GM12878 (cell line): ENCODE data around the gene CLK1. TPM values are rescaled to one million over a fixed set of nuclear protein-coding genes. Genes with fewer than 3 reads are reported as not detected.

Experiments used
- BCL11A ChIP-seq: IDR thresholded peaks from 2 replicates; pipeline ENCODE4 v1.6.1; 2011; ENCODE audit warnings: low read depth, low read length
- BHLHE40 ChIP-seq, 2 experiments: fragments of 450-650 bp in 1 of 2; IDR thresholded peaks; 2 replicates each; pipeline ENCODE4 v1.6.1; 2011 to 2017; ENCODE audit warnings: low read depth in 2 of 2, borderline replicate concordance in 1 of 2, improper control_type of control experiment in 1 of 2, low read length in 1 of 2, mild to moderate bottlenecking in 1 of 2
- CHD4 ChIP-seq: fragments of 200-600 bp; sonication (generic); IDR thresholded peaks from 2 replicates; pipeline ENCODE4 v1.6.1; 2016; ENCODE audit warnings: mild to moderate bottlenecking
- EP300 ChIP-seq, 2 experiments: fragments of 150-350 bp in 1 of 2; IDR thresholded peaks; 2 replicates each; pipeline ENCODE4 v1.6.1; 2011 to 2012; ENCODE audit warnings: low read depth in 2 of 2, low read length in 2 of 2, borderline replicate concordance in 1 of 2, improper control_type of control experiment in 1 of 2, inconsistent platforms in 1 of 2; ENCODE audit not compliant: control insufficient read depth in 1 of 2
- ETV6 ChIP-seq, 2 experiments: fragments of 450-650 bp in 1 of 2; IDR thresholded peaks in 1 of 2; conservative IDR thresholded peaks in 1 of 2; 2 replicates each; pipeline ENCODE4 v1.6.1; 2014; ENCODE audit warnings: antibody characterized with exemption in 1 of 2, borderline replicate concordance in 1 of 2, low read depth in 1 of 2, mild to moderate bottlenecking in 1 of 2, moderate library complexity in 1 of 2
- IRF5 ChIP-seq: fragments of 450-650 bp; IDR thresholded peaks from 2 replicates; pipeline ENCODE4 v1.6.1; 2017; ENCODE audit warnings: borderline replicate concordance
- MTA2 ChIP-seq: fragments of 450-650 bp; IDR thresholded peaks from 2 replicates; pipeline ENCODE4 v1.6.1; 2016; ENCODE audit warnings: low read depth, mild to moderate bottlenecking, moderate library complexity
- MYB ChIP-seq: fragments of 150-350 bp; IDR thresholded peaks from 2 replicates; pipeline ENCODE4 v1.6.1; 2014; ENCODE audit warnings: mild to moderate bottlenecking, low read depth, low read length, borderline replicate concordance
- NFYA ChIP-seq: IDR thresholded peaks from 2 replicates; pipeline ENCODE4 v1.6.1; 2011; ENCODE audit warnings: low read depth, mild to moderate bottlenecking, low read length, improper control_type of control experiment, borderline replicate concordance
- NRF1 ChIP-seq: conservative IDR thresholded peaks from 2 replicates; pipeline ENCODE4 v1.6.1; 2011; ENCODE audit warnings: mild to moderate bottlenecking, low read depth, low read length, improper control_type of control experiment
- PAX8 ChIP-seq: fragments of 450-650 bp; IDR thresholded peaks from 2 replicates; pipeline ENCODE4 v1.6.1; 2017; ENCODE audit warnings: mild to moderate bottlenecking, moderate library complexity
- PBX3 ChIP-seq: IDR thresholded peaks from 2 replicates; pipeline ENCODE4 v1.6.1; 2011; ENCODE audit warnings: mild to moderate bottlenecking, low read depth, low read length, moderate library complexity; ENCODE audit not compliant: insufficient replicate concordance
- PML ChIP-seq: IDR thresholded peaks from 2 replicates; pipeline ENCODE4 v1.6.1; 2012; ENCODE audit warnings: low read length, inconsistent platforms
- SREBF2 ChIP-seq: IDR thresholded peaks from 2 replicates; pipeline ENCODE4 v1.6.1; 2012; ENCODE audit warnings: mild to moderate bottlenecking, low read length
- STAT3 ChIP-seq: IDR thresholded peaks from 2 replicates; pipeline ENCODE4 v1.6.1; 2011; ENCODE audit warnings: low read depth, low read length, improper control_type of control experiment
- TCF3 ChIP-seq: IDR thresholded peaks from 2 replicates; pipeline ENCODE4 v1.6.1; 2012; ENCODE audit warnings: low read depth, mild to moderate bottlenecking, low read length, borderline replicate concordance; ENCODE audit not compliant: insufficient read depth
- WRNIP1 ChIP-seq: IDR thresholded peaks from 2 replicates; pipeline ENCODE4 v1.6.1; 2011; ENCODE audit warnings: low read depth, low read length, improper control_type of control experiment, borderline replicate concordance
- ZNF217 ChIP-seq: fragments of 450-650 bp; IDR thresholded peaks from 2 replicates; pipeline ENCODE4 v1.6.1; 2017; ENCODE audit warnings: antibody characterized with exemption, mild to moderate bottlenecking
- polyA plus RNA-seq, 11 experiments: library from polyadenylated mRNA; depleted of rRNA in 4 of 11; unstranded in 6 of 11; stranded (reverse) in 5 of 11; fragments of >200 nt; fragmentation: Nextera tagmentation in 4 of 11; fragmentation: Illumina TruSeq in 1 of 11; extraction: Ambion mirVana in 4 of 11; extraction: Trizol in 1 of 11; gene quantifications; 1 replicate in 1 of 11; 2 replicates in 10 of 11; pipeline versions ENCODE4 v1.2.1 to v1.2.3, GENCODE V29; 2011 to 2016; ENCODE audit warnings: inconsistent platforms in 2 of 11, missing spikeins in 2 of 11, low read depth in 1 of 11
- total RNA-seq, 4 experiments: library from RNA; depleted of rRNA in 3 of 4; stranded (reverse); fragments of >200 nt in 3 of 4; fragmentation: Illumina TruSeq in 1 of 4; extraction: Trizol in 1 of 4; gene quantifications; 2 replicates each; pipeline versions ENCODE4 v1.2.1 to v1.2.3, GENCODE V29; 2013 to 2021
- TF ChIP-seq, protein P1 (sequence below): fragments of 150-350 bp; IDR thresholded peaks from 2 replicates; pipeline ENCODE4 v1.6.1; 2016; ENCODE audit warnings: low read depth, low read length
- TF ChIP-seq, protein P2 (sequence below): IDR thresholded peaks from 2 replicates; pipeline ENCODE4 v1.6.1; 2011; ENCODE audit warnings: borderline replicate concordance, low read depth, mild to moderate bottlenecking, moderate library complexity, low read length; ENCODE audit not compliant: insufficient read depth, poor library complexity, severe bottlenecking
- TF ChIP-seq, protein P3 (sequence below): fragments of 450-650 bp; IDR thresholded peaks from 2 replicates; pipeline ENCODE4 v1.6.1; 2016; ENCODE audit warnings: mild to moderate bottlenecking

Gene CLK1
- total and polyA plus RNA-seq, 10 of the 15 experiments (the other 5 are each of a cell fraction or from before 2014, with no cell fraction given) = 61.2 to 221 (median 80.1) TPM

- TF ChIP-seq, protein P1, sequence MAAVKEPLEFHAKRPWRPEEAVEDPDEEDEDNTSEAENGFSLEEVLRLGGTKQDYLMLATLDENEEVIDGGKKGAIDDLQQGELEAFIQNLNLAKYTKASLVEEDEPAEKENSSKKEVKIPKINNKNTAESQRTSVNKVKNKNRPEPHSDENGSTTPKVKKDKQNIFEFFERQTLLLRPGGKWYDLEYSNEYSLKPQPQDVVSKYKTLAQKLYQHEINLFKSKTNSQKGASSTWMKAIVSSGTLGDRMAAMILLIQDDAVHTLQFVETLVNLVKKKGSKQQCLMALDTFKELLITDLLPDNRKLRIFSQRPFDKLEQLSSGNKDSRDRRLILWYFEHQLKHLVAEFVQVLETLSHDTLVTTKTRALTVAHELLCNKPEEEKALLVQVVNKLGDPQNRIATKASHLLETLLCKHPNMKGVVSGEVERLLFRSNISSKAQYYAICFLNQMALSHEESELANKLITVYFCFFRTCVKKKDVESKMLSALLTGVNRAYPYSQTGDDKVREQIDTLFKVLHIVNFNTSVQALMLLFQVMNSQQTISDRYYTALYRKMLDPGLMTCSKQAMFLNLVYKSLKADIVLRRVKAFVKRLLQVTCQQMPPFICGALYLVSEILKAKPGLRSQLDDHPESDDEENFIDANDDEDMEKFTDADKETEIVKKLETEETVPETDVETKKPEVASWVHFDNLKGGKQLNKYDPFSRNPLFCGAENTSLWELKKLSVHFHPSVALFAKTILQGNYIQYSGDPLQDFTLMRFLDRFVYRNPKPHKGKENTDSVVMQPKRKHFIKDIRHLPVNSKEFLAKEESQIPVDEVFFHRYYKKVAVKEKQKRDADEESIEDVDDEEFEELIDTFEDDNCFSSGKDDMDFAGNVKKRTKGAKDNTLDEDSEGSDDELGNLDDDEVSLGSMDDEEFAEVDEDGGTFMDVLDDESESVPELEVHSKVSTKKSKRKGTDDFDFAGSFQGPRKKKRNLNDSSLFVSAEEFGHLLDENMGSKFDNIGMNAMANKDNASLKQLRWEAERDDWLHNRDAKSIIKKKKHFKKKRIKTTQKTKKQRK = no peak
- TF ChIP-seq STAT3 (0 out of 2 replicates have a peak, but pooled peaks have one; percentile 55), PAX8 (no peak), BCL11A (peak; percentile 30; the same call in 1 of the 2 replicates), ZNF217 (no peak), MTA2 (peak; percentile 73), MYB (no peak), IRF5 (no peak), PBX3 (no peak), BHLHE40 (IDR thresholded peaks at IDR 0.05; ENCODE audit: borderline replicate concordance in 1 of 2, low read depth in 2 of 2, low read length in 1 of 2) (peak; percentile 16 to 75; a peak in 2 of 4 replicates), WRNIP1 (no peak), CHD4 (no peak), NFYA (no peak), PML (peak; percentile 57; the same call in 1 of the 2 replicates), EP300 (IDR thresholded peaks at IDR 0.05; ENCODE audit: borderline replicate concordance in 1 of 2, control insufficient read depth in 1 of 2, low read depth in 2 of 2, low read length in 2 of 2) (peak; percentile 7 to 16; a peak in 1 of 4 replicates), SREBF2 (no peak), ETV6 (conservative IDR thresholded peaks at IDR 0.05 in 1 of 2, IDR thresholded peaks at IDR 0.05 in 1 of 2; ENCODE audit: borderline replicate concordance in 1 of 2, low read depth in 1 of 2) (no peak), NRF1 (no peak), TCF3 (no peak)
- TF ChIP-seq, protein P2, sequence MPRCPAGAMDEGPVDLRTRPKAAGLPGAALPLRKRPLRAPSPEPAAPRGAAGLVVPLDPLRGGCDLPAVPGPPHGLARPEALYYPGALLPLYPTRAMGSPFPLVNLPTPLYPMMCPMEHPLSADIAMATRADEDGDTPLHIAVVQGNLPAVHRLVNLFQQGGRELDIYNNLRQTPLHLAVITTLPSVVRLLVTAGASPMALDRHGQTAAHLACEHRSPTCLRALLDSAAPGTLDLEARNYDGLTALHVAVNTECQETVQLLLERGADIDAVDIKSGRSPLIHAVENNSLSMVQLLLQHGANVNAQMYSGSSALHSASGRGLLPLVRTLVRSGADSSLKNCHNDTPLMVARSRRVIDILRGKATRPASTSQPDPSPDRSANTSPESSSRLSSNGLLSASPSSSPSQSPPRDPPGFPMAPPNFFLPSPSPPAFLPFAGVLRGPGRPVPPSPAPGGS = peak; percentile 54
- TF ChIP-seq, protein P3, sequence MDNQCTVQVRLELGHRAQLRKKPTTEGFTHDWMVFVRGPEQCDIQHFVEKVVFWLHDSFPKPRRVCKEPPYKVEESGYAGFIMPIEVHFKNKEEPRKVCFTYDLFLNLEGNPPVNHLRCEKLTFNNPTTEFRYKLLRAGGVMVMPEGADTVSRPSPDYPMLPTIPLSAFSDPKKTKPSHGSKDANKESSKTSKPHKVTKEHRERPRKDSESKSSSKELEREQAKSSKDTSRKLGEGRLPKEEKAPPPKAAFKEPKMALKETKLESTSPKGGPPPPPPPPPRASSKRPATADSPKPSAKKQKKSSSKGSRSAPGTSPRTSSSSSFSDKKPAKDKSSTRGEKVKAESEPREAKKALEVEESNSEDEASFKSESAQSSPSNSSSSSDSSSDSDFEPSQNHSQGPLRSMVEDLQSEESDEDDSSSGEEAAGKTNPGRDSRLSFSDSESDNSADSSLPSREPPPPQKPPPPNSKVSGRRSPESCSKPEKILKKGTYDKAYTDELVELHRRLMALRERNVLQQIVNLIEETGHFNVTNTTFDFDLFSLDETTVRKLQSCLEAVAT = no peak
Measured at GRCh38 chr2:200814276-200814815, 50.1 kb downstream of the CLK1 start (continued).
